ENCODE results near the gene PDLIM3. TPM values are rescaled to one million over a fixed set of nuclear protein-coding genes. Genes with fewer than 3 reads are reported as not detected.

PDLIM3 gene
- total and polyA plus RNA-seq, 9 of the 15 experiments (the other 6 are each of a cell fraction or from before 2014, with no cell fraction given): 0.06 TPM; not detected in 8

DNA sequence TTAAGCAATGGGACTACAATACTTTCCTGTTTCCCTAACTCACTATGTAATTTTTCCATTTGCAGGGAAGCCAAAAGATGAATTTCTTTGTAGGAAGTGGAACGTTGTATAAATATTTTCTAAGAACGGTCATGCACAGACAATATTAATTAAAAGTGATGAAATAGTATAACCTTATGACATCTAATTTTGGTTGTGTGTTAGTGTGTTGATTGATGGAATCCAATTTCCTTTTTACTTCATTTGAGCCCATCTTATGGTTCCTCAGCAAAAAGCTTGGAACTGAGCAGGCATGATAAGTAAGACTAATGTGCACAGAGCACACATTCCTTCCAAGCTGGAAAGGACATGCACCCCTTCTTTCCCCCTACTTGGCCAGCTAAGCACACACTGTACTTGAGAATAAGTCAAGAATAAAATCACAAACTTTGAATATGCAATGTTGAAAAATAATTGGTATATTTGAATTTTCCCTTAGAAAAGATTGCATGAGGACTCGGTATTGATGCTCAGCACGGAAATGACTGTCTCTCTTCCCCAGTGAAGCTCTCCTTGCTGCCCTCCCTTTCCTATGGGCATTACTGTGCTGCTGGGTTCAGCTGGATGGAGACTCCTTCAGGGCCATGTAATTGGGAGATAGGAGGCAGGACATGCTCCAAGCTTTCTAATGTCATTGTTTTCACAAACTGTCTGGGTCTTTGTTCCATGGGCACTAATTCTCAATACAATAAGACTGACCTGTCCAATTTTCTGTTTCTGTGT, 19.2 kb upstream of the PDLIM3 start:
- H3K36me3 ChIP-seq (ENCODE audit: control insufficient read depth, insufficient read depth, low read length): no peaks in the 10 kb centered on the region
- H3K9ac ChIP-seq (ENCODE audit: insufficient read depth in 1 of 2, low read depth in 2 of 2, low read length in 2 of 2): no peak overlapping the region
- no peak overlapping the region for H3K27ac ChIP-seq (ENCODE audit: extremely low read depth, low read depth, low read length)
- no peaks in the 10 kb centered on the region for H4K20me1 ChIP-seq (replicated peaks; ENCODE audit: control insufficient read depth, insufficient read depth, low read length)
- H3K79me2 ChIP-seq (ENCODE audit: control insufficient read depth, insufficient read depth, low read length): no peaks in the 10 kb centered on the region
- ChIA-PET POLR2A (no interaction called here), CTCF (ENCODE audit: low intra/inter-chr PET ratio) (no interaction called here)
- peaks cover 3 to 6% of the 10 kb centered on the region in 2 experiments; a peak in 2 of 5 replicates for H3K27me3 ChIP-seq (ENCODE audit: control insufficient read depth in 2 of 2, insufficient read depth in 2 of 2, low read length in 2 of 2)
- no peaks in the 10 kb centered on the region for H3K4me1 ChIP-seq (replicated peaks in 1 of 2; ENCODE audit: control insufficient read depth in 2 of 2, insufficient read depth in 2 of 2, low read length in 2 of 2)
- in situ Hi-C loops (cut with MboI) (no loop called here), intact Hi-C loops (cut with micrococcal nuclease) (no loop called here)
- DNase-seq (ENCODE audit: extremely low read depth in 1 of 4, low spot score in 3 of 4) (no peak), ATAC-seq (no peak), FAIRE-seq (no peak)
- no TSS peak for BruUV-seq (replicated peaks)
- no peak overlapping the region for H3K4me2 ChIP-seq (ENCODE audit: insufficient read depth, low read length)
- no peak overlapping the region for H3K4me3 ChIP-seq
- H2AFZ ChIP-seq (ENCODE audit: low read depth, low read length): no peak overlapping the region
- H3K9me1 ChIP-seq (ENCODE audit: control insufficient read depth, insufficient read depth, low read length): no peaks in the 10 kb centered on the region
- no peaks in the 10 kb centered on the region for H3K9me3 ChIP-seq (replicated peaks; ENCODE audit: control insufficient read depth, insufficient read depth, low read depth, low read length)
- 4% methylated on average over 4 of the region's 4 CpGs for WGBS (ENCODE audit: insufficient coverage, low coverage, missing lambda C conversion rate)
- TF ChIP-seq ZNF551 (CRISPR knock-in tag; IDR thresholded peaks at IDR 0.05) (no peak), NR2F6 (CRISPR knock-in tag; IDR thresholded peaks at IDR 0.05) (no peak), CEBPG (CRISPR knock-in tag; IDR thresholded peaks at IDR 0.05) (no peak), CEBPG (tag; conservative IDR thresholded peaks at IDR 0.05 in 1 of 2, IDR thresholded peaks at IDR 0.05 in 1 of 2) (peak in 1 of 2 experiments; percentile 31; a peak in 1 of 4 replicates)

DNA sequence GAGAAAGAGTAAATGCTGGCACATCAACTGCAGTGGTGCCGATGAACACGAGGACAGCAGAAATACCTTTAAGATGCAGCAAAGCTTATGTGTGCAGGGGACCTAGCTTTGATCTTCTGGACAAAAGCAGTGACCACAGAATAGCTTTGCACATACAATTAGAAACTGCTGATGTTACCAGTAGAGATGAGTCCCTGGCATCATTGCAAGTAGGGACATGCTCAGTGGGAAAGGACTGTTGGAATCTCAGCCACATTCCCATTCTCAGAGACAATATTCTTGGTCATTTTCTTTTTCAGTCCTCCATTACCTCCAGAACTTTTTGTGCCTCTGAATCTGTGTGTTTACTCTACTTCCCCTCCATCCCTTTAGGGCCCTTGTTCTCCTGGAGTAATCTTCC, 16.9 kb upstream of the PDLIM3 start:
- POLR2A ChIA-PET: interaction anchor here (1.1 kb wide), 1 partner anchor 24 kb away, joined by 5 read pairs; no protein-coding TSS in a partner anchor
- H3K36me3 ChIP-seq (ENCODE audit: control insufficient read depth, insufficient read depth, low read length): no peaks in the 10 kb centered on the region
- H3K9ac ChIP-seq (ENCODE audit: insufficient read depth in 1 of 2, low read depth in 2 of 2, low read length in 2 of 2): no peak overlapping the region
- 0% methylated on average over 2 of the region's 2 CpGs for WGBS (ENCODE audit: insufficient coverage, low coverage, missing lambda C conversion rate)
- no peak overlapping the region for H3K27ac ChIP-seq (ENCODE audit: extremely low read depth, low read depth, low read length)
- no peak overlapping the region for H3K4me3 ChIP-seq
- no peak for ATAC-seq
- no peak for FAIRE-seq
- BruUV-seq (replicated peaks): no TSS peak
- intact Hi-C loops (cut with micrococcal nuclease) (no loop called here), in situ Hi-C loops (cut with MboI) (no loop called here)
- TF ChIP-seq ZNF143 (CRISPR knock-in tag; IDR thresholded peaks at IDR 0.05) (no peak), PHF20 (IDR thresholded peaks at IDR 0.05; ENCODE audit: partially characterized antibody) (no peak), CEBPB (tag; IDR thresholded peaks at IDR 0.05) (no peak), ZC3H4 (CRISPR knock-in tag; IDR thresholded peaks at IDR 0.05; ENCODE audit: borderline replicate concordance) (no peak), TSC22D4 (tag; IDR thresholded peaks at IDR 0.05) (no peak)
- TF ChIP-seq, protein P1, sequence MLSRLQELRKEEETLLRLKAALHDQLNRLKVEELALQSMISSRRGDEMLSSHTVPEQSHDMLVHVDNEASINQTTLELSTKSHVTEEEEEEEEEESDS (CRISPR knock-in tag; IDR thresholded peaks at IDR 0.05): no peak
- TF ChIP-seq, protein P2, sequence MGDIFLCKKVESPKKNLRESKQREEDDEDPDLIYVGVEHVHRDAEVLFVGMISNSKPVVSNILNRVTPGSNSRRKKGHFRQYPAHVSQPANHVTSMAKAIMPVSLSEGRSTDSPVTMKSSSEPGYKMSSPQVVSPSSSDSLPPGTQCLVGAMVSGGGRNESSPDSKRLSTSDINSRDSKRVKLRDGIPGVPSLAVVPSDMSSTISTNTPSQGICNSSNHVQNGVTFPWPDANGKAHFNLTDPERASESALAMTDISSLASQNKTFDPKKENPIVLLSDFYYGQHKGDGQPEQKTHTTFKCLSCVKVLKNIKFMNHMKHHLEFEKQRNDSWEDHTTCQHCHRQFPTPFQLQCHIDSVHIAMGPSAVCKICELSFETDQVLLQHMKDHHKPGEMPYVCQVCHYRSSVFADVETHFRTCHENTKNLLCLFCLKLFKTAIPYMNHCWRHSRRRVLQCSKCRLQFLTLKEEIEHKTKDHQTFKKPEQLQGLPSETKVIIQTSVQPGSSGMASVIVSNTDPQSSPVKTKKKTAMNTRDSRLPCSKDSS (IDR thresholded peaks at IDR 0.05; ENCODE audit: low read depth, partially characterized antibody): no peak
- no peak overlapping the region for H2AFZ ChIP-seq (ENCODE audit: low read depth, low read length)
- H3K27me3 ChIP-seq (ENCODE audit: control insufficient read depth in 2 of 2, insufficient read depth in 2 of 2, low read length in 2 of 2): peaks cover 3 to 6% of the 10 kb centered on the region in 2 experiments; a peak in 2 of 5 replicates
- CTCF ChIA-PET (ENCODE audit: low intra/inter-chr PET ratio): no interaction called here
- DNase-seq (ENCODE audit: extremely low read depth in 1 of 4, low spot score in 3 of 4): no peak
- H3K9me3 ChIP-seq (replicated peaks; ENCODE audit: control insufficient read depth, insufficient read depth, low read depth, low read length): no peaks in the 10 kb centered on the region
- H3K4me1 ChIP-seq (replicated peaks in 1 of 2; ENCODE audit: control insufficient read depth in 2 of 2, insufficient read depth in 2 of 2, low read length in 2 of 2): no peaks in the 10 kb centered on the region
- H4K20me1 ChIP-seq (replicated peaks; ENCODE audit: control insufficient read depth, insufficient read depth, low read length): no peaks in the 10 kb centered on the region
- no peaks in the 10 kb centered on the region for H3K79me2 ChIP-seq (ENCODE audit: control insufficient read depth, insufficient read depth, low read length)
- H3K4me2 ChIP-seq (ENCODE audit: insufficient read depth, low read length): no peak overlapping the region
- H3K9me1 ChIP-seq (ENCODE audit: control insufficient read depth, insufficient read depth, low read length): no peaks in the 10 kb centered on the region

All from K562 (cell line).